Kidney (tissue), 14 donors: ENCODE measurements around the gene KRT77. TPM values are rescaled to one million over a fixed set of nuclear protein-coding genes. Genes with fewer than 3 reads are reported as not detected.

Experiments
- DNase-seq, 5 donors: peaks; one replicate each; pipeline ENCODE4 v3.0.0-alpha.2; 2013 to 2020
- FAIRE-seq: peaks from 2 replicates; lab custom pipeline; 2012; peaks lifted over from hg19 to GRCh38; lab: Jason Lieb, UNC
- H3K27ac ChIP-seq, 2 donors: one replicate each; pipeline ENCODE4 v1.7.0; 2013; ENCODE audit warnings: low read depth in 2 of 2, low read length in 2 of 2, inconsistent platforms in 1 of 2
- H3K27me3 ChIP-seq: one replicate; pipeline ENCODE4 v1.7.1; 2013; ENCODE audit warnings: low read length, inconsistent platforms; ENCODE audit not compliant: control insufficient read depth, insufficient read depth
- H3K36me3 ChIP-seq, 3 donors: one replicate each; pipeline versions ENCODE4 v1.7.0 to v1.7.1; 2013; ENCODE audit warnings: low read length in 3 of 3, control low read depth in 1 of 3, inconsistent platforms in 1 of 3; ENCODE audit not compliant: insufficient read depth in 3 of 3, control insufficient read depth in 2 of 3
- H3K4me1 ChIP-seq, 3 donors: one replicate each; pipeline versions ENCODE4 v1.7.0 to v1.7.1; 2013; ENCODE audit warnings: low read length in 3 of 3, inconsistent platforms in 1 of 3, low read depth in 1 of 3; ENCODE audit not compliant: control insufficient read depth in 2 of 3, insufficient read depth in 2 of 3
- H3K4me3 ChIP-seq, 3 donors: one replicate each; pipeline versions ENCODE4 v1.7.0 to v1.8.1; 2013; ENCODE audit warnings: low read length in 3 of 3, control low read depth in 1 of 3, inconsistent platforms in 1 of 3
- H3K9ac ChIP-seq, 3 donors: one replicate each; pipeline versions ENCODE4 v1.7.0 to v1.7.1; 2013; ENCODE audit warnings: low read length in 3 of 3, control low read depth in 1 of 3, inconsistent platforms in 1 of 3
- H3K9me3 ChIP-seq, 3 donors: one replicate each; pipeline versions ENCODE4 v1.7.0 to v1.7.1; 2013; ENCODE audit warnings: low read length in 3 of 3, control low read depth in 1 of 3, inconsistent platforms in 1 of 3; ENCODE audit not compliant: control insufficient read depth in 2 of 3, insufficient read depth in 1 of 3
- CTCF ChIP-seq: IDR thresholded peaks from 3 replicates; pipeline ENCODE4 v1.5.1; 2012; ENCODE audit warnings: mild to moderate bottlenecking, moderate library complexity, borderline replicate concordance; ENCODE audit not compliant: insufficient read depth; ENCODE audit errors: extremely low read depth
- intact Hi-C: fragments of 100-400 bp; cut with DNase I; formaldehyde crosslinking; loops from one replicate; pipeline ENCODE4 v1.11.1; 2022
- polyA plus RNA-seq: library from polyadenylated mRNA; stranded (reverse); fragments of 350-450 nt; fragmentation: Illumina TruSeq; extraction: RNeasy Lipid Tissue Mini Kit (QIAGEN cat#74804); gene quantifications from one replicate; pipeline ENCODE4 v1.2.3, GENCODE V29; 2014; ENCODE audit warnings: low read depth, low replicate concordance; ENCODE audit not compliant: insufficient read depth
- total RNA-seq: library from RNA; stranded (reverse); fragmentation: NEBNext Ultra II Directional; extraction: Animal tissue kit (Norgen Biotek cat#: 25700); gene quantifications from one replicate; pipeline ENCODE4 v1.2.1, GENCODE V29; 2021
- donor health status: control.
- donor health status: control.
- donor health status: control.
- donor health status: control.
- donor health status: control.
- donor health status: DM: yes; HTN: yes; CAD: no.
- donor health status: Normal renal cell carcinoma (clear cell type).

The KRT77 gene
- total and polyA plus RNA-seq, 2 donors from 2014 or later, result not detected

GRCh38 chr12:52740584-52740983, 37.3 kb upstream of the KRT77 start:
- intact Hi-C loops, result no loop called here
- Histone ChIP-seq H3K36me3 (no peaks in the 10 kb centered on the region), H3K27me3 (no peaks in the 10 kb centered on the region), H3K4me3 (no peak overlapping the region), H3K9me3 (no peaks in the 10 kb centered on the region), H3K27ac (no peak overlapping the region), H3K9ac (no peak overlapping the region), H3K4me1 (no peaks in the 10 kb centered on the region)
- TF ChIP-seq CTCF, result no peak
- FAIRE-seq (no peak), DNase-seq (no peak)

GRCh38 chr12:52739963-52740362, 36.6 kb upstream of the KRT77 start:
- DNase-seq, result no peak
- no peak overlapping the region for H3K4me3 ChIP-seq
- no peak for FAIRE-seq
- intact Hi-C loops, result no loop called here
- H3K27ac ChIP-seq, result no peak overlapping the region
- H3K9me3 ChIP-seq, result no peaks in the 10 kb centered on the region
- TF ChIP-seq CTCF, result no peak
- H3K9ac ChIP-seq, result no peak overlapping the region
- H3K27me3 ChIP-seq, result no peaks in the 10 kb centered on the region
- no peaks in the 10 kb centered on the region for H3K36me3 ChIP-seq
- no peaks in the 10 kb centered on the region for H3K4me1 ChIP-seq

GRCh38 chr12:52735816-52736632, 32.7 kb upstream of the KRT77 start:
- Histone ChIP-seq H3K9ac (no peak overlapping the region), H3K27ac (no peak overlapping the region), H3K27me3 (no peaks in the 10 kb centered on the region), H3K4me3 (no peak overlapping the region), H3K4me1 (no peaks in the 10 kb centered on the region), H3K36me3 (no peaks in the 10 kb centered on the region), H3K9me3 (no peaks in the 10 kb centered on the region)
- DNase-seq, result no peak
- no peak for FAIRE-seq
- intact Hi-C loops, result no loop called here
- no peak for TF ChIP-seq CTCF
